ENCODE data around the gene HCN4. TPM values are rescaled to one million over a fixed set of nuclear protein-coding genes. Genes with fewer than 3 reads are reported as not detected.

HCN4 gene
- total RNA-seq, 1 donor from 2014 or later = 0.06 TPM

DNA sequence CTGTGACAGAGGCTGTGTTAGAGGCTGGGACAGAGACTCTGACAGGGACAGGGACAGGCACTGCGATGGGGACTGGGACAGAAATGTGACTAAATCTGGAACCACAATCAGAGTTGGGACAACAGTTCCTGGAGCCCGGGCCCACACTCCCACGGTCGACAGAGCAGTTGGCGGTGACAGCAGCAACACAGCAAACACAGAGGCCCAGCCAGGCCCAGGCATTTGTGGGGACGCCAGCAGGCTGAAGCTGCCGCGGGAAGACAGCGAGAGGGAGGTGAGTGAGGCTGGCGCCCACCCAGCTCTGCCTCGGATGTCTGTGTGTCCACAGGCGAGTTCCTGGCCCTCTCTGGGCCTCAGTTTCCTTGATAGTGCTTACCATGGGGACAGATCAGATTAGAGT lies 9.3 kb upstream of the HCN4 start:
- no peak for DNase-seq

DNA sequence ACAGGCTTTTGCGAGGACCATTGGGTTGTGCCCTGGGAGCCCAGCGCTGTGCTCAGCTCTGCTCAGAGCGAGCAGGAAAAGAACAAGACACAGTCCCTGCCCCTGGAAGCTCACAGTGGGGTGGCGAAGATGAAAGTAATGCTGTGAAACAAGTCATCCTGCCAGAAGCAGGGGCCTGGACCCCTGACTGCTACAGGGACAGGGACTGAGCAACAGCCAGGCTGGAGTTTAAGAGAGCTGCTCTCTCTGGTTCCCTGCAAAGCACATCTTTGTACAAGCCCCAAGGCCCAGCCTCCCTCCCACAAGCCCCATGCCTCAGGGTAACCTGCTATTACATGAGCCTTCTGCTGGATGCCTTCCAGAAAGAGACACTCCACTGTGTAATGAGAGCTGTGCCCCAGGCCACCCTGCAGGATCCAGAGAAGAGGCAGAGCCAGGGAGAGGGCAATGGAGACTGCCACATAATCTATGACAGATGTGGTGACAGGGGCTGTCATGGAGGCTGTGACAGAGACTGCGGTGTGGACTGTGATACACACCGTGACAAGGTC lies 7.1 kb upstream of the HCN4 start:
- no peaks in the 10 kb centered on the region for H3K9me3 ChIP-seq
- no peaks in the 10 kb centered on the region for H3K4me1 ChIP-seq
- H3K36me3 ChIP-seq = no peaks in the 10 kb centered on the region
- intact Hi-C loops (cut with DNase I) = no loop called here
- no peak overlapping the region for H3K27ac ChIP-seq
- ATAC-seq = no peak
- peaks cover 24% of the 10 kb centered on the region for H3K27me3 ChIP-seq
- TF ChIP-seq, protein P1, sequence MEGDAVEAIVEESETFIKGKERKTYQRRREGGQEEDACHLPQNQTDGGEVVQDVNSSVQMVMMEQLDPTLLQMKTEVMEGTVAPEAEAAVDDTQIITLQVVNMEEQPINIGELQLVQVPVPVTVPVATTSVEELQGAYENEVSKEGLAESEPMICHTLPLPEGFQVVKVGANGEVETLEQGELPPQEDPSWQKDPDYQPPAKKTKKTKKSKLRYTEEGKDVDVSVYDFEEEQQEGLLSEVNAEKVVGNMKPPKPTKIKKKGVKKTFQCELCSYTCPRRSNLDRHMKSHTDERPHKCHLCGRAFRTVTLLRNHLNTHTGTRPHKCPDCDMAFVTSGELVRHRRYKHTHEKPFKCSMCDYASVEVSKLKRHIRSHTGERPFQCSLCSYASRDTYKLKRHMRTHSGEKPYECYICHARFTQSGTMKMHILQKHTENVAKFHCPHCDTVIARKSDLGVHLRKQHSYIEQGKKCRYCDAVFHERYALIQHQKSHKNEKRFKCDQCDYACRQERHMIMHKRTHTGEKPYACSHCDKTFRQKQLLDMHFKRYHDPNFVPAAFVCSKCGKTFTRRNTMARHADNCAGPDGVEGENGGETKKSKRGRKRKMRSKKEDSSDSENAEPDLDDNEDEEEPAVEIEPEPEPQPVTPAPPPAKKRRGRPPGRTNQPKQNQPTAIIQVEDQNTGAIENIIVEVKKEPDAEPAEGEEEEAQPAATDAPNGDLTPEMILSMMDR (IDR thresholded peaks at IDR 0.05) = no peak
- no peak overlapping the region for H3K4me3 ChIP-seq
- no peak for DNase-seq

More for the DNA sequence above, 9.3 kb upstream of the HCN4 start:
- no peaks in the 10 kb centered on the region for H3K4me1 ChIP-seq
- TF ChIP-seq, protein P1 (IDR thresholded peaks at IDR 0.05) = no peak
- no peak for ATAC-seq
- peaks cover 14% of the 10 kb centered on the region for H3K27me3 ChIP-seq
- intact Hi-C loops (cut with DNase I) = no loop called here
- H3K9me3 ChIP-seq = no peaks in the 10 kb centered on the region
- no peaks in the 10 kb centered on the region for H3K36me3 ChIP-seq
- H3K27ac ChIP-seq = no peak overlapping the region
- H3K4me3 ChIP-seq = no peak overlapping the region

- TF ChIP-seq, protein P1 (IDR thresholded peaks at IDR 0.05) = no peak
- Histone ChIP-seq H3K4me3 (no peak overlapping the region), H3K9me3 (no peaks in the 10 kb centered on the region), H3K27ac (no peak overlapping the region), H3K27me3 (peaks cover 32% of the 10 kb centered on the region), H3K4me1 (no peaks in the 10 kb centered on the region), H3K36me3 (no peaks in the 10 kb centered on the region)
- DNase-seq (no peak), ATAC-seq (no peak)
- intact Hi-C loops (cut with DNase I) = no loop called here
Observed at GRCh38 chr15:73375012-73375411, 6.3 kb upstream of the HCN4 start.

DNA sequence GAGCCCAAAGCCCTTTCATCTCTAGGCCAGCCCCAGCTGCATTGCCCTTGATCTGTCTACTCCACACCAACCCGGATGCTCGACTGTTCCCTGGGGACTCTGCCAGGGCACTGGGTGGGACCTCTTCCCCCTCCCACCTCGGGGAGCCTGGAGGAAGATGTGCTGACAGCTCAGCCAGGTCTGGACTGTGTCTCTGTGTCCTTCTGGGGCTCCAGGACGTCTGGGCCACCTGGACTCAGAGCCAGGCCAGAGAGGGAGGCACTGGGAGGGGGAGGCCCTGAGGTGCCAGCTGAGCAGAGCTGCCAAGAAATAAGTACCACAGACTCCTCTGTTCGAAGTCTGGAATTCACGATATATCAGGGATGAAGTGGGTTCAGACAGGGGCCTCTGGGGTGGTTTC lies 5.8 kb upstream of the HCN4 start:
- TF ChIP-seq, protein P1 (IDR thresholded peaks at IDR 0.05) = no peak
- ATAC-seq = peak; percentile 7
- DNase-seq = no peak
- Histone ChIP-seq H3K27ac (no peak overlapping the region), H3K36me3 (no peaks in the 10 kb centered on the region), H3K4me3 (no peak overlapping the region), H3K27me3 (peaks cover 37% of the 10 kb centered on the region), H3K4me1 (no peaks in the 10 kb centered on the region), H3K9me3 (no peaks in the 10 kb centered on the region)
- intact Hi-C loops (cut with DNase I) = no loop called here

DNA sequence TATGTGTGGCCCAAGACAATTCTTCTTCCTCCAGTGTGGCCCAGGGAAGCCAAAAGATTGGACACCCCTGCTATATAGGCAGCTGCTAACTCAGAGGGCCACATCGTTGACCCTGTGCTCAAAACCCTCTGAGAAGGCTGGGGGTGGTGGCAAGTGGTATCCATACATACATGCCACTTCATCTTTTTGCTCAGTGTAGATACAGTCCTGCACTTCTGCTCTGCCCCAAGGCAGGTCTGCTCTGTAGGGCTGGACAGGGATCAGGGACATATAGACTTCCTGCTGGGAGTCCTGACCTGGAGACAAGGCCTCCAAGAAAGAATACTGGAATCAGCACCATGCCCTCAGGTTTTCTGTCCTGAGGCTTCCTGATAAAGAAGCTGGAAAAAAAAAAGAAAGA lies 4.5 kb upstream of the HCN4 start:
- no peaks in the 10 kb centered on the region for H3K9me3 ChIP-seq
- H3K36me3 ChIP-seq = no peaks in the 10 kb centered on the region
- ATAC-seq (no peak), DNase-seq (no peak)
- TF ChIP-seq, protein P1 (IDR thresholded peaks at IDR 0.05) = no peak
- no peak overlapping the region for H3K4me3 ChIP-seq
- H3K27ac ChIP-seq = no peak overlapping the region
- intact Hi-C loops (cut with DNase I) = no loop called here
- peaks cover 49% of the 10 kb centered on the region for H3K27me3 ChIP-seq
- H3K4me1 ChIP-seq = no peaks in the 10 kb centered on the region

- H3K27me3 ChIP-seq = peaks cover 63% of the 10 kb centered on the region
- H3K27ac ChIP-seq = no peak overlapping the region
- DNase-seq (no peak), ATAC-seq (no peak)
- no peak overlapping the region for H3K4me3 ChIP-seq
- H3K9me3 ChIP-seq = no peaks in the 10 kb centered on the region
- TF ChIP-seq, protein P1 (IDR thresholded peaks at IDR 0.05) = no peak
- intact Hi-C loops (cut with DNase I) = no loop called here
- H3K36me3 ChIP-seq = no peaks in the 10 kb centered on the region
- no peaks in the 10 kb centered on the region for H3K4me1 ChIP-seq
Observed at GRCh38 chr15:73371812-73372211, 3.1 kb upstream of the HCN4 start.

Measured in upper lobe of right lung (tissue), 1 donor.